GM21367 (cell line): Measurements from ENCODE around the gene TTC32.
A peak's percentile ranks its signal among the peaks of the same experiment; 100 is the strongest.
"Not testable (repeated sequence)": the region's sequence is repeated elsewhere in the genome, so short reads cannot be mapped to it uniquely, and the experiment has no call there.

ENCODE experiments used
- ATAC-seq: cut with Tn5 transposase; IDR thresholded peaks from one replicate; pipeline ENCODE4 v1.9.1; 2021; ENCODE audit not compliant: unreplicated experiment

TTC32 gene

GRCh38 chr2:19899985-19900930, 1.5 kb downstream of the TTC32 start:
- peak; percentile 34 for ATAC-seq

- no peak for ATAC-seq
Observed at GRCh38 chr2:19898592-19899329, 3.0 kb downstream of the TTC32 start.

- no peak for ATAC-seq
Observed at GRCh38 chr2:19897623-19898245, 4.0 kb downstream of the TTC32 start.

- no peak for ATAC-seq
Observed at GRCh38 chr2:19895535-19895934, 6.2 kb downstream of the TTC32 start.

GRCh38 chr2:19894134-19894792, 7.5 kb downstream of the TTC32 start:
- peak; percentile 15 for ATAC-seq

- peak; percentile 76 for ATAC-seq
Observed at GRCh38 chr2:19893520-19894133, 8.2 kb downstream of the TTC32 start.

GRCh38 chr2:19891971-19892370, 9.8 kb downstream of the TTC32 start:
- ATAC-seq = not testable (repeated sequence)

- ATAC-seq = no peak
Observed at GRCh38 chr2:19890104-19890503, 11.7 kb downstream of the TTC32 start.

GRCh38 chr2:19888831-19889230, 13.0 kb downstream of the TTC32 start:
- no peak for ATAC-seq

- no peak for ATAC-seq
Observed at GRCh38 chr2:19887510-19887909, 14.3 kb downstream of the TTC32 start.

- ATAC-seq = no peak
Observed at GRCh38 chr2:19886261-19886660, 15.5 kb downstream of the TTC32 start.

- ATAC-seq = no peak
Observed at GRCh38 chr2:19885791-19886190, 16.0 kb downstream of the TTC32 start.

GRCh38 chr2:19883971-19884720, 17.6 kb downstream of the TTC32 start:
- no peak for ATAC-seq

GRCh38 chr2:19883486-19883885, 18.3 kb downstream of the TTC32 start:
- no peak for ATAC-seq

- ATAC-seq = no peak
Observed at GRCh38 chr2:19882286-19882685, 19.5 kb downstream of the TTC32 start.

- no peak for ATAC-seq
Observed at GRCh38 chr2:19881908-19882265, 19.9 kb downstream of the TTC32 start.

- ATAC-seq = no peak
Observed at GRCh38 chr2:19881221-19881907, 20.4 kb downstream of the TTC32 start.

- not testable (repeated sequence) for ATAC-seq
Observed at GRCh38 chr2:19880191-19880590, 21.6 kb downstream of the TTC32 start.

- ATAC-seq = no peak
Observed at GRCh38 chr2:19879120-19879519, 22.7 kb downstream of the TTC32 start.
